Esophagus squamous epithelium (tissue), 4 donors: Measurements from ENCODE around the gene CLCNKB.

ENCODE experiments used
- POLR2A ChIP-seq, 4 donors: fragments of 450-650 bp; IDR thresholded peaks; one replicate each; pipeline ENCODE4 v1.6.1; 2017; ENCODE audit warnings: antibody characterized with exemption in 4 of 4, mild to moderate bottlenecking in 4 of 4, moderate library complexity in 3 of 4
- TF ChIP-seq, protein P1 (sequence below), 6 experiments: fragments of 450-650 bp in 4 of 6; fragments of 200-600 bp in 2 of 6; sonication (generic) in 2 of 6; IDR thresholded peaks; one replicate each; pipeline ENCODE4 v1.5.1; 2016 to 2019; ENCODE audit warnings: antibody characterized with exemption in 6 of 6, mild to moderate bottlenecking in 4 of 6, moderate library complexity in 4 of 6

DNA sequence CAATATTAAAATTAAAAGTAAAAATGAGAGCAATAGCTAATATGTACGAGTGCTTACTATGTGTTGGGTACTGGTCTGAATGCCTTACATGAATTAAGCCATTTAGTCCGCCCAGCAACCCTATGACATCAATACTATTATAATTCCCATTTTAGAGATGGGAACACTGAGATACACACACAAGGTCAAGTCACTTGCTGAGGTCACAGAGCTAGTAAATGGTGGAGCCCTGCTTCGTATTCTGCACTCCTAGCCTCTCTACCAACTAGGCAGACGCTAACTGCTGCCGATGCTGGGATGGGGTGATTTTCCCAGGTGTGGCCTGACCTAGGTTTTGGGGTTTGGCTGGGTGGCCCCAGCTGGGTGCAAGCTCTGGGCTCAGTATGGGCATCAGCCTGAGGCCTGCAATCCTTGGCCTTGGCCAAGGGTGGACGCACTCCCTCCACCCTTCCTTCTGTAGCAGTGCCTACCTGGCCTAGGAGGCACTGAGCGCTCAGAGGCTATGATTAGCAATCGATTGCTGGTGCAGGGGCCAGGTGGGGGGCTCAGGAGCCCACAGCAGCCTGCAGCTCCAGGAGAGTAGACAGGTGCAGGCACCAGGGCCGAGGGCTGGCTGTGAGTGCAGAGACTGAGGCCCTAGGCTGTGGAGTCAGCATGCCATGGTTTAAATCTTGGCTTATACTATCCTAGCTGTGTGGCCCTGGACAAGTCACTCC lies 27.2 kb downstream of the CLCNKB start:
- TF ChIP-seq POLR2A (IDR thresholded peaks at IDR 0.05) = no peak
- TF ChIP-seq, protein P1, sequence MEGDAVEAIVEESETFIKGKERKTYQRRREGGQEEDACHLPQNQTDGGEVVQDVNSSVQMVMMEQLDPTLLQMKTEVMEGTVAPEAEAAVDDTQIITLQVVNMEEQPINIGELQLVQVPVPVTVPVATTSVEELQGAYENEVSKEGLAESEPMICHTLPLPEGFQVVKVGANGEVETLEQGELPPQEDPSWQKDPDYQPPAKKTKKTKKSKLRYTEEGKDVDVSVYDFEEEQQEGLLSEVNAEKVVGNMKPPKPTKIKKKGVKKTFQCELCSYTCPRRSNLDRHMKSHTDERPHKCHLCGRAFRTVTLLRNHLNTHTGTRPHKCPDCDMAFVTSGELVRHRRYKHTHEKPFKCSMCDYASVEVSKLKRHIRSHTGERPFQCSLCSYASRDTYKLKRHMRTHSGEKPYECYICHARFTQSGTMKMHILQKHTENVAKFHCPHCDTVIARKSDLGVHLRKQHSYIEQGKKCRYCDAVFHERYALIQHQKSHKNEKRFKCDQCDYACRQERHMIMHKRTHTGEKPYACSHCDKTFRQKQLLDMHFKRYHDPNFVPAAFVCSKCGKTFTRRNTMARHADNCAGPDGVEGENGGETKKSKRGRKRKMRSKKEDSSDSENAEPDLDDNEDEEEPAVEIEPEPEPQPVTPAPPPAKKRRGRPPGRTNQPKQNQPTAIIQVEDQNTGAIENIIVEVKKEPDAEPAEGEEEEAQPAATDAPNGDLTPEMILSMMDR (IDR thresholded peaks at IDR 0.05) = no peak
